ENCODE data around the gene DNAJB8.

DNAJB8 gene

GRCh38 chr3:128466840-128467541 lies at the start of gene DNAJB8:
Gene DNAJB8 (minus strand): TSS chr3:128466890. CDS start chr3:128463245, 3,645 bp downstream.
- DNase-seq = no peak

GRCh38 chr3:128515967-128516366 lies 49.3 kb upstream of the DNAJB8 start:
- DNase-seq = no peak

GRCh38 chr3:128508852-128509251 lies 42.2 kb upstream of the DNAJB8 start:
- no peak for DNase-seq

- no peak for DNase-seq
Measured at GRCh38 chr3:128506754-128507153, 40.1 kb upstream of the DNAJB8 start.

GRCh38 chr3:128505771-128506170 lies 39.1 kb upstream of the DNAJB8 start:
- no peak for DNase-seq

GRCh38 chr3:128504963-128505730 lies 38.5 kb upstream of the DNAJB8 start:
- DNase-seq = no peak

GRCh38 chr3:128504533-128504915 lies 37.8 kb upstream of the DNAJB8 start:
- no peak for DNase-seq

- DNase-seq = no peak
Measured at GRCh38 chr3:128503751-128504532, 37.3 kb upstream of the DNAJB8 start.

- no peak for DNase-seq
Measured at GRCh38 chr3:128503164-128503651, 36.5 kb upstream of the DNAJB8 start.

- DNase-seq = no peak
Measured at GRCh38 chr3:128502712-128503111, 36.0 kb upstream of the DNAJB8 start.

- no peak for DNase-seq
Measured at GRCh38 chr3:128501431-128501830, 34.7 kb upstream of the DNAJB8 start.

GRCh38 chr3:128500556-128500955 lies 33.9 kb upstream of the DNAJB8 start:
- no peak for DNase-seq

GRCh38 chr3:128499724-128500275 lies 33.1 kb upstream of the DNAJB8 start:
- DNase-seq = no peak

- no peak for DNase-seq
Measured at GRCh38 chr3:128498901-128499530, 32.3 kb upstream of the DNAJB8 start.

- no peak for DNase-seq
Measured at GRCh38 chr3:128498127-128498626, 31.5 kb upstream of the DNAJB8 start.

GRCh38 chr3:128497305-128498126 lies 30.8 kb upstream of the DNAJB8 start:
- DNase-seq = peak; percentile 39

- no peak for DNase-seq
Measured at GRCh38 chr3:128496602-128497304, 30.1 kb upstream of the DNAJB8 start.

- no peak for DNase-seq
Measured at GRCh38 chr3:128496019-128496601, 29.4 kb upstream of the DNAJB8 start.

- no peak for DNase-seq
Measured at GRCh38 chr3:128495435-128495970, 28.8 kb upstream of the DNAJB8 start.

GRCh38 chr3:128494367-128494650 lies 27.6 kb upstream of the DNAJB8 start:
- no peak for DNase-seq

All from DMS 273 treated with DMSO at 0.1 percent for 48 hours (cell line).